ENCODE data around the gene TMC1.

Gene TMC1

GRCh38 chr9:72812559-72813111 is 291.2 kb downstream of the TMC1 start:
- H3K4me3 ChIP-seq (ENCODE audit: low read depth, low read length) = no peak overlapping the region
- DNase-seq (ENCODE audit: low read depth) = no peak
- TF ChIP-seq MYC (IDR thresholded peaks at IDR 0.05; ENCODE audit: low read depth, low read length) (no peak), POLR2A (IDR thresholded peaks at IDR 0.05; ENCODE audit: extremely low read depth, insufficient read length) (no peak), MAX (IDR thresholded peaks at IDR 0.05; ENCODE audit: low read depth, low read length) (no peak)
- TF ChIP-seq, protein P1, sequence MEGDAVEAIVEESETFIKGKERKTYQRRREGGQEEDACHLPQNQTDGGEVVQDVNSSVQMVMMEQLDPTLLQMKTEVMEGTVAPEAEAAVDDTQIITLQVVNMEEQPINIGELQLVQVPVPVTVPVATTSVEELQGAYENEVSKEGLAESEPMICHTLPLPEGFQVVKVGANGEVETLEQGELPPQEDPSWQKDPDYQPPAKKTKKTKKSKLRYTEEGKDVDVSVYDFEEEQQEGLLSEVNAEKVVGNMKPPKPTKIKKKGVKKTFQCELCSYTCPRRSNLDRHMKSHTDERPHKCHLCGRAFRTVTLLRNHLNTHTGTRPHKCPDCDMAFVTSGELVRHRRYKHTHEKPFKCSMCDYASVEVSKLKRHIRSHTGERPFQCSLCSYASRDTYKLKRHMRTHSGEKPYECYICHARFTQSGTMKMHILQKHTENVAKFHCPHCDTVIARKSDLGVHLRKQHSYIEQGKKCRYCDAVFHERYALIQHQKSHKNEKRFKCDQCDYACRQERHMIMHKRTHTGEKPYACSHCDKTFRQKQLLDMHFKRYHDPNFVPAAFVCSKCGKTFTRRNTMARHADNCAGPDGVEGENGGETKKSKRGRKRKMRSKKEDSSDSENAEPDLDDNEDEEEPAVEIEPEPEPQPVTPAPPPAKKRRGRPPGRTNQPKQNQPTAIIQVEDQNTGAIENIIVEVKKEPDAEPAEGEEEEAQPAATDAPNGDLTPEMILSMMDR (IDR thresholded peaks at IDR 0.05; ENCODE audit: low read depth, low read length) = no peak

DNA sequence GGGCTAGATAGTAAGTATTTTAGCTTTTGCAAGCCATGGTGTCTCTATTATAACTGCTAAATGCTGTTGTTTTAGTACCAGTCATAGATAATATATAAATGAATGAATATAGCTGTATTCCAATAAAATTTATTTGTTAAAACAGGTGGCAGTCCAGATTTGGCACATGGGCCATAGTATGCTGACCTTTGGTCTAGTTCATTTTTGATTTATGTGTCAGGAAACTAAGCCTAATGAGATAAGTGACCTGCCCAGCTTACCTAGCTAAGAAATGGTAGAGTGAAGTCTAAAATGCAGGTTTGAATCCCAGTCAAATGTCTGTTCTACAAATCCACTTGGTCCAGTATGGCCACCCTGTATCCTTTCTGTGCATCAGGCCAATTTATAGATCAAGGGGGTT is 292.1 kb downstream of the TMC1 start:
- no peak for DNase-seq (ENCODE audit: low read depth)
- TF ChIP-seq MAX (IDR thresholded peaks at IDR 0.05; ENCODE audit: low read depth, low read length) = no peak
- no peak for TF ChIP-seq POLR2A (IDR thresholded peaks at IDR 0.05; ENCODE audit: extremely low read depth, insufficient read length)
- TF ChIP-seq MYC (IDR thresholded peaks at IDR 0.05; ENCODE audit: low read depth, low read length) = no peak
- TF ChIP-seq, protein P1 (IDR thresholded peaks at IDR 0.05; ENCODE audit: low read depth, low read length) = no peak
- no peak overlapping the region for H3K4me3 ChIP-seq (ENCODE audit: low read depth, low read length)

GRCh38 chr9:72814083-72814597 is 292.7 kb downstream of the TMC1 start:
- H3K4me3 ChIP-seq (ENCODE audit: low read depth, low read length) = no peak overlapping the region
- DNase-seq (ENCODE audit: low read depth) = no peak
- TF ChIP-seq, protein P1 (IDR thresholded peaks at IDR 0.05; ENCODE audit: low read depth, low read length) = no peak
- TF ChIP-seq POLR2A (IDR thresholded peaks at IDR 0.05; ENCODE audit: extremely low read depth, insufficient read length) = no peak
- TF ChIP-seq MYC (IDR thresholded peaks at IDR 0.05; ENCODE audit: low read depth, low read length) = no peak
- TF ChIP-seq MAX (IDR thresholded peaks at IDR 0.05; ENCODE audit: low read depth, low read length) = no peak

GRCh38 chr9:72816666-72817065 is 295.3 kb downstream of the TMC1 start:
- TF ChIP-seq, protein P1 (IDR thresholded peaks at IDR 0.05; ENCODE audit: low read depth, low read length) = no peak
- no peak for TF ChIP-seq MAX (IDR thresholded peaks at IDR 0.05; ENCODE audit: low read depth, low read length)
- no peak for TF ChIP-seq MYC (IDR thresholded peaks at IDR 0.05; ENCODE audit: low read depth, low read length)
- no peak for TF ChIP-seq POLR2A (IDR thresholded peaks at IDR 0.05; ENCODE audit: extremely low read depth, insufficient read length)
- H3K4me3 ChIP-seq (ENCODE audit: low read depth, low read length) = no peak overlapping the region

DNA sequence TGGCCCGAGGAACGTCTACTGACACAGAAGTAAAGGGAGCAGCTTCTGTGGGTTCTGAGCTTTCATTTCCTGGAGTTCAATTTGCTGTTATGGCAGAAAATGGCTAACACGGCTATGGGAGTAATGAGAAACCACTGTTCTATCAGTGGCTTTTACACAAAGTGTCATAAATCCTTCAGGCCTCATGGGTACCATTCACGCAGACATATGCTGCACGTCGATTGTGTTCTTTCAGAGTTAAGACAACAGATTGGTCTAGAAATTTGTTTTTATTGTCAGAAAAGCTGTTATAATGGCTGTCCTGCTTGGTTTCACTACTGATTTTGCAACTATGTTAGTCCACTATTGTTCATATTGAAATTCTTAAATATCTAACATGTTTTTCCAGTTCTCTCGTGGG is 296.0 kb downstream of the TMC1 start:
- no peak overlapping the region for H3K4me3 ChIP-seq (ENCODE audit: low read depth, low read length)
- no peak for TF ChIP-seq MYC (IDR thresholded peaks at IDR 0.05; ENCODE audit: low read depth, low read length)
- TF ChIP-seq, protein P1 (IDR thresholded peaks at IDR 0.05; ENCODE audit: low read depth, low read length) = no peak
- no peak for TF ChIP-seq POLR2A (IDR thresholded peaks at IDR 0.05; ENCODE audit: extremely low read depth, insufficient read length)
- TF ChIP-seq MAX (IDR thresholded peaks at IDR 0.05; ENCODE audit: low read depth, low read length) = no peak
- no peak for DNase-seq (ENCODE audit: low read depth)

More at GRCh38 chr9:72816666-72817065, 295.3 kb downstream of the TMC1 start:
- no peak for DNase-seq (ENCODE audit: low read depth)

Data from NB4 (cell line).